ENCODE measurements around the gene CDT1. TPM values are rescaled to one million over a fixed set of nuclear protein-coding genes. Genes with fewer than 3 reads are reported as not detected.

CDT1 gene
- total and polyA plus RNA-seq, 2 experiments from 2014 or later, result 5.1 to 5.2 TPM

DNA sequence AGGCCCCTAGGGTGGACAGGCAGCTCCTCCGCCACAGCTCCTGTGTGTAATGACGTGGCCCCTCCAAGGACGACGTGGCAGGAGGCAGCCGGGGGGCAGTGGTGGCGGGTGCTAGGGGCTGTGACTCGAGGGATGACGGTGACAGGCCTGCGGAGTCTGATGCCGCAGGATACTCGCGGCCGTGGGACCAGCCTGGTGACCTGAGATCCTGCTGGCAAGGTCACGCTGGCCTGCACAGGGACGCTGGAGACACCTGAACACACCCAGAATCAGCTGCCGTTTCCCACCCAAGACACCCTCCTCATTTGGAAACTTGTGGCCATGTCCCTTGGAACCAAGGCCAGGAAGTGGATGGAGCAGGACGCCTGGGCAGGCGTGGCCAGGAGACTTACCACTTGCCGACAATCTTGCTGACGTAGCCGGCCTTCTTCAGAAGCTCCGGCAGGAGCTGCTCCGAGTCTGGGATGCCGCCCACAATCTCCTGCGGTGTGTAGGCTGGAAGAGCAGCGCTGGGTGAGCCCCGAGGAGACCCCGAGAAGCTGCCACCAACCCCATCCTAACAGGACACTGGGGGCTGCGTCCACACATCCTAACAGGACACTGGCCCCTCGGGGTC is 37.1 kb downstream of the CDT1 start:
- H3K4me2 ChIP-seq, result no peak overlapping the region
- H3K36me3 ChIP-seq (replicated peaks; ENCODE audit: insufficient read depth, low read depth), result no peaks in the 10 kb centered on the region
- H3K9me3 ChIP-seq (ENCODE audit: low read depth), result no peaks in the 10 kb centered on the region
- TF ChIP-seq EZH2phosphoT487 (IDR thresholded peaks at IDR 0.05; ENCODE audit: low read depth, severe bottlenecking, unreplicated experiment) (no peak), EZH2 (IDR thresholded peaks at IDR 0.05; ENCODE audit: borderline replicate concordance) (no peak)
- TF ChIP-seq, protein P1, sequence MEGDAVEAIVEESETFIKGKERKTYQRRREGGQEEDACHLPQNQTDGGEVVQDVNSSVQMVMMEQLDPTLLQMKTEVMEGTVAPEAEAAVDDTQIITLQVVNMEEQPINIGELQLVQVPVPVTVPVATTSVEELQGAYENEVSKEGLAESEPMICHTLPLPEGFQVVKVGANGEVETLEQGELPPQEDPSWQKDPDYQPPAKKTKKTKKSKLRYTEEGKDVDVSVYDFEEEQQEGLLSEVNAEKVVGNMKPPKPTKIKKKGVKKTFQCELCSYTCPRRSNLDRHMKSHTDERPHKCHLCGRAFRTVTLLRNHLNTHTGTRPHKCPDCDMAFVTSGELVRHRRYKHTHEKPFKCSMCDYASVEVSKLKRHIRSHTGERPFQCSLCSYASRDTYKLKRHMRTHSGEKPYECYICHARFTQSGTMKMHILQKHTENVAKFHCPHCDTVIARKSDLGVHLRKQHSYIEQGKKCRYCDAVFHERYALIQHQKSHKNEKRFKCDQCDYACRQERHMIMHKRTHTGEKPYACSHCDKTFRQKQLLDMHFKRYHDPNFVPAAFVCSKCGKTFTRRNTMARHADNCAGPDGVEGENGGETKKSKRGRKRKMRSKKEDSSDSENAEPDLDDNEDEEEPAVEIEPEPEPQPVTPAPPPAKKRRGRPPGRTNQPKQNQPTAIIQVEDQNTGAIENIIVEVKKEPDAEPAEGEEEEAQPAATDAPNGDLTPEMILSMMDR (IDR thresholded peaks at IDR 0.05; ENCODE audit: poor library complexity), result no peak
- H3K79me2 ChIP-seq, result no peaks in the 10 kb centered on the region
- no peak overlapping the region for H3K4me3 ChIP-seq
- H2AFZ ChIP-seq, result no peak overlapping the region
- H4K20me1 ChIP-seq (ENCODE audit: insufficient read depth, poor library complexity, severe bottlenecking), result no peaks in the 10 kb centered on the region
- DNase-seq (ENCODE audit: low spot score), result no peak
- H3K27me3 ChIP-seq, result no peaks in the 10 kb centered on the region
- no peaks in the 10 kb centered on the region for H3K9me2 ChIP-seq (replicated peaks; ENCODE audit: insufficient read depth)
- H3K27ac ChIP-seq, result no peak overlapping the region
- H3K4me1 ChIP-seq (ENCODE audit: insufficient read depth), result no peaks in the 10 kb centered on the region
- WGBS (ENCODE audit: low lambda C conversion rate, missing lambda C conversion rate), result 96% methylated on average over 26 of the region's 30 CpGs

DNA sequence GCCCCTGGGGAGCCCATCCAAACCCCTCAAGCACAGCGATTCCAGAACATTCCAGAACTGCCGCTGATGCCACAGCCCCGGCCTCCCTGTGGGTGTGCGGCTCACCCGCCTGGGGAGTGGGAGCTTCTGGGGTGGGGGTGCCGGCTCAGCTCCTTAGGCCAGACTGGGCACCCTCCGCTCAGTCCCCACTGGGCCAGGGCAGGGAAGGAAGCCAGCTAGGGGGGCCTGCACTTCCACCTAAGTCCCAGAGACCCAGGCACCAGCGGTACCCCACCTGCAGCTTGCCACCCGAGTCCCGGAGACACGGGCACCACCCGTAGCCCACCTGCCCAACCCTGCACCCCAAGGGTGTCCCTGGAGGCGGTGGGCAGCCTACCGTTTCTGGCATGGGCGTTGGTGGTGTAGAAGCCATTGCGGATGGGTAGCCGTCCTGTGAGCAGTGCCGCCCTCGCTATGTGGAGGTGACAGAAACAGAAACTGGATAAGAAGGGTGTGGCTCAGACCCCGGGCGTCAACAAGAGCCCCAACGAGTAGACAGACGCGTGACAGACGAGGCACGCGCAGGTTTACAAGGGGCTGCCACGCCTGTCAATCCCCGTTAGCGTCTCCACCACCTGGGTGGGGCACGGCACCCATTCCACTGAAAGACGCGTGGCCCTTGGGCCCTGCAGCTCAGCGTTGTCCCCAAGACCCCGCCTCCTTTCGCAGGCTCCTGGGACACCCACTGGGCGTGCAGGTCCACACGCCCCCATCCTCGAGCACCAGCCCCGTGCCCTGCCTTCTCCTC is 38.1 kb downstream of the CDT1 start:
- no peaks in the 10 kb centered on the region for H3K9me2 ChIP-seq (replicated peaks; ENCODE audit: insufficient read depth)
- no peaks in the 10 kb centered on the region for H3K27me3 ChIP-seq
- no peak overlapping the region for H2AFZ ChIP-seq
- H3K27ac ChIP-seq, result no peak overlapping the region
- no peaks in the 10 kb centered on the region for H3K4me1 ChIP-seq (ENCODE audit: insufficient read depth)
- 97% methylated on average over 39 of the region's 40 CpGs for WGBS (ENCODE audit: low lambda C conversion rate, missing lambda C conversion rate)
- no peaks in the 10 kb centered on the region for H3K36me3 ChIP-seq (replicated peaks; ENCODE audit: insufficient read depth, low read depth)
- H3K4me2 ChIP-seq, result no peak overlapping the region
- H3K9me3 ChIP-seq (ENCODE audit: low read depth), result no peaks in the 10 kb centered on the region
- no peak for DNase-seq (ENCODE audit: low spot score)
- no peaks in the 10 kb centered on the region for H4K20me1 ChIP-seq (ENCODE audit: insufficient read depth, poor library complexity, severe bottlenecking)
- H3K79me2 ChIP-seq, result no peaks in the 10 kb centered on the region
- no peak overlapping the region for H3K4me3 ChIP-seq
- TF ChIP-seq EZH2 (IDR thresholded peaks at IDR 0.05; ENCODE audit: borderline replicate concordance), result no peak
- no peak for TF ChIP-seq EZH2phosphoT487 (IDR thresholded peaks at IDR 0.05; ENCODE audit: low read depth, severe bottlenecking, unreplicated experiment)
- TF ChIP-seq, protein P1 (IDR thresholded peaks at IDR 0.05; ENCODE audit: poor library complexity), result no peak

DNA sequence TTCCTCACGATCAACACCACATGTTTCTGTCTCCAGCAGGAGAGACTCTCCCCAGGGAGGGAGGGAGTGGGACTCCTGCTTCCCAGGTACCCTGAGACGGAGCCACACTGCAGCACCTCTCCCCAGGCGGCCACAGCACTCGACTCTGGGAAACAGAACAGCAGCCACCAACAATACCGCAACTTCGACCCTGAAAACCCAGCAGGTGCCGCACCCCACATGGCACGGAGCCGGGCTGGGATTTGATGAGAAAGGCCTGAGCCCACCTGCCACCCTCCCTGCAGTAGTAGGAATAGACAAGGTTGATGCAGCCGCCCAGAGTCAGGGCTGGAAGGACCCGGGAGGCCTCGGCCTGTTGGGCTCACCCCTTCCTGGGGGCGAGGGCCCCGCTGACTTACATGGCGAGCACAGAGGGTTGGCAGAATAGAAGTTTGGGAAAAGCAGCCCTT is 38.7 kb downstream of the CDT1 start:
- Histone ChIP-seq H3K36me3 (replicated peaks; ENCODE audit: insufficient read depth, low read depth) (no peaks in the 10 kb centered on the region), H3K27me3 (no peaks in the 10 kb centered on the region), H3K27ac (no peak overlapping the region), H4K20me1 (ENCODE audit: insufficient read depth, poor library complexity, severe bottlenecking) (no peaks in the 10 kb centered on the region), H3K79me2 (no peaks in the 10 kb centered on the region), H3K9me2 (replicated peaks; ENCODE audit: insufficient read depth) (no peaks in the 10 kb centered on the region), H3K9me3 (ENCODE audit: low read depth) (no peaks in the 10 kb centered on the region), H3K4me1 (ENCODE audit: insufficient read depth) (no peaks in the 10 kb centered on the region), H3K4me3 (no peak overlapping the region), H3K4me2 (no peak overlapping the region), H2AFZ (no peak overlapping the region)
- 94% methylated on average over 15 of the region's 15 CpGs for WGBS (ENCODE audit: low lambda C conversion rate, missing lambda C conversion rate)
- no peak for TF ChIP-seq EZH2phosphoT487 (IDR thresholded peaks at IDR 0.05; ENCODE audit: low read depth, severe bottlenecking, unreplicated experiment)
- TF ChIP-seq, protein P1 (IDR thresholded peaks at IDR 0.05; ENCODE audit: poor library complexity), result no peak
- DNase-seq (ENCODE audit: low spot score), result no peak
